Small intestine (tissue), 7 donors: ENCODE results near the gene PIEZO1. TPM values are rescaled to one million over a fixed set of nuclear protein-coding genes. Genes with fewer than 3 reads are reported as not detected.

ENCODE experiments used
- DNase-seq, 2 donors: peaks; one replicate each; pipeline versions ENCODE4 v3.0.0 to v3.0.0-alpha.2; 2013
- FAIRE-seq: peaks from 2 replicates; lab custom pipeline; 2012; peaks lifted over from hg19 to GRCh38; lab: Jason Lieb, UNC
- H3K27ac ChIP-seq, 3 donors: one replicate each; pipeline ENCODE4 v1.5.1; 2013; ENCODE audit warnings: low read length in 2 of 3, mild to moderate bottlenecking in 2 of 3, control low read depth in 1 of 3, inconsistent platforms in 1 of 3, low read depth in 1 of 3, moderate library complexity in 1 of 3
- H3K27me3 ChIP-seq, 3 donors: one replicate each; pipeline ENCODE4 v1.6.1; 2013; ENCODE audit warnings: low read length in 3 of 3, inconsistent platforms in 1 of 3; ENCODE audit not compliant: control insufficient read depth in 3 of 3, insufficient read depth in 3 of 3
- H3K36me3 ChIP-seq, 3 donors: one replicate each; pipeline ENCODE4 v1.6.1; 2013; ENCODE audit warnings: low read length in 3 of 3, inconsistent platforms in 1 of 3, low read depth in 1 of 3, mild to moderate bottlenecking in 1 of 3, moderate library complexity in 1 of 3; ENCODE audit not compliant: control insufficient read depth in 3 of 3, insufficient read depth in 2 of 3
- H3K4me1 ChIP-seq, 3 donors: one replicate each; pipeline ENCODE4 v1.6.1; 2013; ENCODE audit warnings: low read length in 2 of 3, inconsistent platforms in 1 of 3, low read depth in 1 of 3, mild to moderate bottlenecking in 1 of 3, moderate library complexity in 1 of 3; ENCODE audit not compliant: control insufficient read depth in 3 of 3, insufficient read depth in 2 of 3
- H3K4me3 ChIP-seq, 3 donors: one replicate each; pipeline ENCODE4 v1.5.1; 2013; ENCODE audit warnings: low read length in 3 of 3, control low read depth in 1 of 3, inconsistent platforms in 1 of 3, low read depth in 1 of 3, mild to moderate bottlenecking in 1 of 3, moderate library complexity in 1 of 3
- H3K9me3 ChIP-seq, 2 donors: one replicate each; pipeline ENCODE4 v1.6.1; 2013; ENCODE audit warnings: low read depth in 1 of 2, low read length in 1 of 2; ENCODE audit not compliant: control insufficient read depth in 2 of 2, insufficient read depth in 1 of 2
- WGBS, 3 donors: extraction: QIAGEN DNeasy Blood & Tissue Kit; methylation state at CpG; one replicate each; pipeline ENCODE4 v1.1.7; 2013; 5-methylcytosine and 5-hydroxymethylcytosine counted together
- polyA plus RNA-seq, 4 donors: library from polyadenylated mRNA; stranded (reverse) in 3 of 4; unstranded in 1 of 4; fragments of 200-250 nt in 3 of 4; fragments of 120-200 nt in 1 of 4; gene quantifications; one replicate each; pipeline versions ENCODE4 v1.2.1 to v1.2.3, GENCODE V29; 2013
- donor health status: healthy with polysubstance abuse.
- donor health status: control.
- donor health status: control.
- donor health status: Bipolar disorder and iron deficiency.
- donor health status: healthy.

The PIEZO1 gene
- polyA plus RNA-seq, 4 donors, result 22.8 to 95.0 (median 57.7) TPM

- Histone ChIP-seq H3K27ac (peak overlapping the region in 2 of 3 donors; percentile 25 to 90), H3K27me3 (peaks cover 0 to 59% (median 2%) of the 10 kb centered on the region in 3 donors), H3K4me1 (peaks cover 0 to 19% (median 4%) of the 10 kb centered on the region in 3 donors), H3K9me3 (no peaks in the 10 kb centered on the region), H3K36me3 (no peaks in the 10 kb centered on the region), H3K4me3 (no peak overlapping the region)
- FAIRE-seq (no peak), DNase-seq (peak in 1 of 2 donors; percentile 50)
- WGBS, 3 donors, result 44 to 61% (median 49%) methylated on average over 21 of the region's 21 CpGs
Measured at GRCh38 chr16:88681709-88682451, 103.1 kb downstream of the PIEZO1 start.

DNA sequence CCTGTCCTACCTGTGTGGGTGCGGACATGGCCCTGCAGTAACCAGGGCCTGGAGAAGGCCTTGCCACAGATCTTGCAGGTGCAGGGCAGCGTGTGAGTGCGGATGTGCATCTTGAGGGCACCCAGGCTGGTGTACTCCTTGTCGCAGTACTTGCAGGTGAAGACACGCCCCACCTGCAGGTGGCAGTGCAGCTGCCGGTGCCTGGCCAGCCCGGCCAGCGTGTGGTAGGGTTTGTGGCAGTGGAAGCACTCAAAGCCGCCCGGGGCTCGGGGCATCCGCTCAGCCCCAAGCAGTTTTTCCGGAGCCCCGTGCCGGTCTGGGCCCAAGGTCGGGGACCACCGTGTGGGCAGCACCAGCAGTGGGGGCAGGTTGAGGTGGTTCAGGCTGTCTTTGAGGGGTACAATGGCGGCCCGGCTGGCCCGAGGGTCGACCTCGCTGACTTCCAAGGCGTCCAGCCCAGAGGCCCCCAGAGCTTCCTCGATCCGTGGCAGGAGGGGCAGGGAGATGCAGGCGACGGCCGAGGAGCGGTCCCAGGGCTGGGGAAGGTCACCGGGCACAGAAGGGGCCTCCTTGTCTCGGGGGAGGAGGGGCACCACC, 103.8 kb downstream of the PIEZO1 start:
- no peaks in the 10 kb centered on the region for H3K36me3 ChIP-seq
- H3K27me3 ChIP-seq, result peaks cover 0 to 56% (median 2%) of the 10 kb centered on the region in 3 donors
- FAIRE-seq (no peak), DNase-seq (peak; percentile 21 to 59)
- H3K4me1 ChIP-seq, result peaks cover 0 to 15% (median 0%) of the 10 kb centered on the region in 3 donors
- no peaks in the 10 kb centered on the region for H3K9me3 ChIP-seq
- H3K4me3 ChIP-seq, result no peak overlapping the region
- 55 to 65% (median 60%) methylated on average over 31 of the region's 31 CpGs for WGBS, 3 donors
- H3K27ac ChIP-seq, result peak overlapping the region in 1 of 3 donors; percentile 90

DNA sequence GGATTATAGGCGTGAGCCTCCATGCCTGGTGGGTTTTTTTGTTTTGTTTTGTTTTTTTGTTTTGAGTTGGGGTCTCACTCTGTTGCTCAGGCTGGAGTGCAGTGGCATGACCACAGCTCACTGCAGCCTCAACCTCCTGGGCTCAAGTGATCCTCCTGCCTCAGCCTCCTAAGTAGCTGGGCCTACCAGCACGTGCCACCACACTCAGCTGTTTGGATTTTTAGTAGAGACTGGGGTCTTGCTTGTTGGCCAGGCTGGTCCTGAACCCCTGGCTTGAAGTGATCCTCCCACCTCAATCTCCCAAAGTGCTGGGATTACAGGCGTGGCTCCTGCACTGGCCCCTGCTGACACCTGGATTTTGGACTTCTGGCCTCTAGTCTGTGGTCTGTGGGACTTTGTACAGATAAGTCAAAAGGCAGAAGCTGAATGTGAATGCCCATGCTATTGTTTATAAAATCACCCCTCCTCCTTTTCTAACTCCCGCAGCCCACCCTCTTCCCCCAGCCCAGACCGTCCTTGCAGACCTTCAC, 104.4 kb downstream of the PIEZO1 start:
- 77 to 83% (median 82%) methylated on average over 5 of the region's 5 CpGs for WGBS, 3 donors
- Histone ChIP-seq H3K9me3 (no peaks in the 10 kb centered on the region), H3K27me3 (peaks cover 0 to 50% (median 2%) of the 10 kb centered on the region in 3 donors), H3K4me1 (peaks cover 0 to 9% (median 0%) of the 10 kb centered on the region in 3 donors), H3K36me3 (no peaks in the 10 kb centered on the region), H3K27ac (peak overlapping the region in 1 of 3 donors; percentile 18), H3K4me3 (no peak overlapping the region)
- FAIRE-seq, result no peak
- no peak for DNase-seq

GRCh38 chr16:88678224-88678979, 106.6 kb downstream of the PIEZO1 start:
- H3K36me3 ChIP-seq, result peaks cover 0 to 7% (median 0%) of the 10 kb centered on the region in 3 donors
- DNase-seq, result no peak
- no peak for FAIRE-seq
- H3K9me3 ChIP-seq, result no peaks in the 10 kb centered on the region
- WGBS, 3 donors, result 74 to 83% (median 77%) methylated on average over 30 to 32 of the region's 32 CpGs
- no peak overlapping the region for H3K4me3 ChIP-seq
- H3K27ac ChIP-seq, result no peak overlapping the region
- peaks cover 0 to 29% (median 0%) of the 10 kb centered on the region in 3 donors for H3K27me3 ChIP-seq
- H3K4me1 ChIP-seq, result no peaks in the 10 kb centered on the region

GRCh38 chr16:88677721-88678120, 107.3 kb downstream of the PIEZO1 start:
- H3K27me3 ChIP-seq, result peaks cover 0 to 29% (median 0%) of the 10 kb centered on the region in 3 donors
- 82 to 85% (median 84%) methylated on average over 13 of the region's 13 CpGs for WGBS, 3 donors
- H3K4me3 ChIP-seq, result no peak overlapping the region
- H3K9me3 ChIP-seq, result no peaks in the 10 kb centered on the region
- H3K4me1 ChIP-seq, result no peaks in the 10 kb centered on the region
- DNase-seq, result no peak
- H3K27ac ChIP-seq, result no peak overlapping the region
- H3K36me3 ChIP-seq, result peaks cover 0 to 7% (median 0%) of the 10 kb centered on the region in 3 donors
- no peak for FAIRE-seq

- Histone ChIP-seq H3K36me3 (peaks cover 0 to 7% (median 0%) of the 10 kb centered on the region in 3 donors), H3K27ac (no peak overlapping the region), H3K4me1 (no peaks in the 10 kb centered on the region), H3K4me3 (no peak overlapping the region), H3K27me3 (peaks cover 0 to 28% (median 0%) of the 10 kb centered on the region in 3 donors), H3K9me3 (no peaks in the 10 kb centered on the region)
- FAIRE-seq, result no peak
- no peak for DNase-seq
- 83 to 86% (median 85%) methylated on average over 21 to 22 of the region's 22 CpGs for WGBS, 3 donors
Measured at GRCh38 chr16:88676502-88677242, 108.3 kb downstream of the PIEZO1 start.

- peaks cover 0 to 15% (median 0%) of the 10 kb centered on the region in 3 donors for H3K27me3 ChIP-seq
- H3K9me3 ChIP-seq, result no peaks in the 10 kb centered on the region
- peaks cover 0 to 8% (median 0%) of the 10 kb centered on the region in 3 donors for H3K36me3 ChIP-seq
- H3K27ac ChIP-seq, result no peak overlapping the region
- H3K4me3 ChIP-seq, result no peak overlapping the region
- no peak for DNase-seq
- no peak for FAIRE-seq
- 86 to 93% (median 93%) methylated on average over 19 of the region's 19 CpGs for WGBS, 3 donors
- H3K4me1 ChIP-seq, result no peaks in the 10 kb centered on the region
Measured at GRCh38 chr16:88673716-88674379, 111.2 kb downstream of the PIEZO1 start.
